NCI-H526 (cell line): Measurements from ENCODE around the gene RNF130.

ENCODE experiments used
- DNase-seq, 2 experiments: peaks; one replicate each; lab custom pipeline; 2025; lab: John Stamatoyannopoulos, UW

The RNF130 gene

DNA sequence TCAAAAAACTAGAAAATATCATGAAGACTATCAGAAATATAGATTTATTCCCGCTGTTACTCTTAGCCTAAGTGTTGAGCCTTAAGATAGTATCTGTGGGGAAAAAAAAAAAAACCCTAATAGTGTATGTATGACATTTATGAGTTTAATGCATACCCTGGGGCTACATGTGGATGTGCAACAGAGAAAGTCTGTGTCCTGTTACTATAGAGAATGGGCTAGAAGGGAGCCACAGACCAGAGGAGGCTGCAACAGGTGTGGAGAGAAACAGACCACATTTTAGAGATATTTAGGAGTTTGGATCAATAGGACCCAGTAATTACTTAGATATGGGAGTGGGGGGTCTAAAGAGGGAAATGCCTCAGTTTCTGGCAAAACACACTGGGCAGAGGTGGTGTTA lies 15.4 kb downstream of the RNF130 start:
- DNase-seq = no peak

DNA sequence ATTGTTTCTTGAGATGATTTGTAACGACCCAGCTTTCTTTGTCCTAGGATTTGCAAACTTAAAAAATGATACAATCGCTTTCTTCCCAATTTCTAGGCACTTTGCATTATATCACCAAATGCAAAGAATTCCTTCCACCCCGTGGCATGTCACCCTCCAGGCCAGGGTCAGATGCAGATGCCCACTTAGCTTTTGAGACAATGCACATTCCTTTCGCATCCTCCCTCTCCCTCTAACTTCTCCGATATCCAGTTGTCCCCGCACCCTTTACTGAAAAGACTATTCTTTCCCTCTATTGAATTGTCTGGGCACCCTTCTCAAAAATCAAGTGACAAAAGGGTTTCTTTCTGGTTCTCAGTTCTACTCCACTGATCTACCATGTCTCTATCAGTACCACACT lies 17.3 kb downstream of the RNF130 start:
- DNase-seq = no peak

- no peak for DNase-seq
Observed at GRCh38 chr5:180053061-180053602, 18.4 kb downstream of the RNF130 start.

GRCh38 chr5:180052211-180052818 lies 19.2 kb downstream of the RNF130 start:
- no peak for DNase-seq

DNA sequence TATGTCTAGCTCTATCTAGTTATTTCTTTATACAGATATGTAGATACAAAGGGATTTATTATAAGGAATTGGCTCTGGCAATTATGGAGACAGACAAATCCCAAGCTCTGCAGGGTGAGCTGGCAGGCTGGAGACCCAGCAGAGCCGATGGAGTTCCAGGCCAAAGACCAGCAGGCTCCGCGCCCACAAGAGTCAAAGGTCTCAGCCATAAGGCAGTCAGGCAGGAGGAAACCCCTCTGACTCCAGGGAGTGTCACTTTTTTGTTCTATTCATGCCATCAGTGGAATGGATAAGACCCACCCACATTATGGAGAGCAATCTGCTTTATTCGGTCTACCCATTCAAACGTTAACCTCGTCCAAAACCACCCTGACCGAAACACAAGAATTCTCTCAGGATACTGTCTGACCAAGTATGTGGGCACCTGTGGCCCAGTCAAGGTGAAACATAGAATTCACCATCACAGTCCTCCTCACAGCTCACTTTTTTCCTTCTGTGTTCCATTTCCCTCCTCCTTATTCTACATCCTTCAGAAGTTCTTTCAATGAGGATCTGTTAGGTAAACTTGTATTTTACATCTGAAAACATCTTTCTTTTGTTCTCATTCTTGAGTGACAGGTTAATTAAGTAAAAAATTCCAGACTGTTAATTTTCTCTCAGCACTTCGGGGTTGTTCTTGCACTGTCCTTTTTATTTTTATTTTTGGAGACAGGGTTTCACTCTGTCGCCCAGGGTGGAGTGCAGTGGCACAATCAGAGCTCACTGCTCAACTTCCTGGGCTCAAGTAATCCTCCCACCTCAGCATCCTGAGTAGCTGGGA lies 21.2 kb downstream of the RNF130 start:
- DNase-seq = no peak

DNA sequence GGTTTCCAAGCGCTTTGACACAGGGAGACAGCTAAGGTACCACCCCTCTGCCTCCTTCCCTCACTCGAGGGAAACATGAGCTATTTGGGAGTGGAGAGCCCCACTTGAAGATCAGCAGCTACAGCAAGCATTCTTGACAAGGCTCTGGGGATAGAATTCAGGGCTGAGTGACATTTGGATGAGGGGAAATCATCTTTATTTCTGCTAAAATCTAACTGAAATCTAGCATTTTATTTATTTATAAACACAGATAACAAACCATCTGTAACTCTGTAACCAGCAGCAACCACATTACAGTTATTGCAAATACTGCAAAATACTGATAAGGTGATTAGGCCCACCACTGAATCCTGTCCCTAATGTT lies 22.4 kb downstream of the RNF130 start:
- DNase-seq = no peak

- DNase-seq = no peak
Observed at GRCh38 chr5:180047667-180048066, 23.9 kb downstream of the RNF130 start.

GRCh38 chr5:180046656-180047055 lies 24.9 kb downstream of the RNF130 start:
- no peak for DNase-seq

DNA sequence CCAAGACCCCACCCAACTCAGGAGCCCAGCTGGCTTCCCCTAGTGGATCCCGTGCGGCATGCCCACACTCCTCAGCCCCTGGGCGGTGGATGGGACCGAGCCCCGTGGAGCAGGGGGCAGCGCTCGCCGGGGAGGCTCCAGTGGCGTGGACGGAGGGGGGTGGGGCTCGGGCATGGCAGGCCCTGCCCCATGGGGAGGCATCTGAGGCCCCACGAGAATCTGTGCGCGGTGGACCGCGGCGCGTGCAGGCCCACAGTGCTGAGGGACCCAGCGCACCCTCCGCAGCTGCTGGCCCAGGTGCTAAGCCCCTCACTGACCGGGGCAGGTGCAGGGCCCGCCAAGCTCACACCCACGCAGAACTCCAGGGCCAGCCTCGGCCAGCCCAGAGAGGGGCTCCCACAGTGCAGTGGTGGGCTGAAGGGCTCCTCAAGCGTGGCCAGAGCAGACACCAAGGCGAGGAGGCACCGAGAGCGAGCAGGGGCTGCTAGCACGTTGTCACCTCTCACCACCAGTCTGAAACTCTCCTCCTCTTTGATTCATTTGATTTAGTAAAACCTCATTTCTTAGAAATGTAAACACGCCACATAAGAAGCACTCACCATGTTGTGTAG lies 25.6 kb downstream of the RNF130 start:
- DNase-seq = no peak

DNA sequence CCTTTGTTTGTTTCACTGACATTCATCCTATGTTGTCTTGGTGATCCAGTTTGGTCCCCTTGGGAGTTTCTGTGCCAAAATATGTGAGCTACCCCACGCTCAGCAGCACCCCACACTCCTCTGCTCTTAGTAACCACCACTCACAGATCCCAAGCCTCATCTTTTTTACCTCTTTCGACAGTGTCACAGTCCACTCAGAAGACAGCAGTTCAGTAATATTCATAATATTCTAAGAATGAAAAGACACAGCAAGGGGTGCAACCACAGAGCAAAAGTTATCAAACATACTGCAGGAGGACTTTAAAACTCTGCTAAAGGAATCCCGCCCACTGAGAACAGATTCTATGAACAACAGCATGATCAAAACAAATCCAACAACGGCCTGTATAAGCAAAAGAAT lies 28.2 kb downstream of the RNF130 start:
- DNase-seq = no peak

DNA sequence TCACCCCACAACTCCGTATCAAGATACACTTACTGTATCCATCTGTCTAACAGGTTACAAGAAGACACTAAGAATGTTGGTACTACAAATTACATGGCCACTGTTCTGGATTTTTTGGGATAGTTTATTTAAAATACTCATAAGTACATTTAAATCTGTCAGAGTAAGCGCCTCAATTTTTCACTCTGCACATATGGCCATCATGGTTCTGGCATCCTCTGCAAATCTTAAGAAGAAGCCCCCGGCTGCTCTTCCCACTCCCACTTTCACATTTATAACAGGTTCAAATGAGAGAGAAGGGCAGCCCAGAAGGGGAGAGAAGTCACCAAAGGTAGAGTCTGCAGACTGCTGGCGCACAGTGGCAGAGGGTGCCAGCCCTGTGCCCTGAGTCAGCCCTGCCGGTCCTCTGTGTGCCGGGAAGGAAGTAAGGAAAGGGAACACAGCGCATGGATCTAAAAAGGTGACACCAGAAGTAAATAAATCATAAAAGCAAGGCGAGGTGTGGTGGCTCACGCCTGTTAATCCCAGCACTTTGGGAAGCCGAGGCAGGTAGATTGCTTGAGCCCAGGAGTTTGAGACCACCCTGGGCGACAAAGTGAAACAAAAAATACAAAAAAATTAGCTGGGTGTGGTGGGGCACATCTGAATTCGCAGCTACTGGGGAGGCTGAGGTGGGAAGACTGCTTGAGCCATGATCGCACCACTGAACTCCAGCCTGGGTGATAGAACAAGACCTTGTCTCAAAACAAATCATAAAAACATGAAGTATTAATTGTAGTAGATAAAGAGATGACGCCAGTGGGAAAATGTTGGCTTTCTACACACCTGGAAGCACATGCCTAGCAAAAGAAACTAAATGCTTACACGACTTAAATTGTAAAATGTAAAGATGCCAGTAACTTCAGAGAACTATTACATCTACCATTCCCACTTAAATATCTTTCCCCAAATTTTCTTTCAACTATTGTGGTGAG lies 30.0 kb downstream of the RNF130 start:
- DNase-seq = no peak

DNA sequence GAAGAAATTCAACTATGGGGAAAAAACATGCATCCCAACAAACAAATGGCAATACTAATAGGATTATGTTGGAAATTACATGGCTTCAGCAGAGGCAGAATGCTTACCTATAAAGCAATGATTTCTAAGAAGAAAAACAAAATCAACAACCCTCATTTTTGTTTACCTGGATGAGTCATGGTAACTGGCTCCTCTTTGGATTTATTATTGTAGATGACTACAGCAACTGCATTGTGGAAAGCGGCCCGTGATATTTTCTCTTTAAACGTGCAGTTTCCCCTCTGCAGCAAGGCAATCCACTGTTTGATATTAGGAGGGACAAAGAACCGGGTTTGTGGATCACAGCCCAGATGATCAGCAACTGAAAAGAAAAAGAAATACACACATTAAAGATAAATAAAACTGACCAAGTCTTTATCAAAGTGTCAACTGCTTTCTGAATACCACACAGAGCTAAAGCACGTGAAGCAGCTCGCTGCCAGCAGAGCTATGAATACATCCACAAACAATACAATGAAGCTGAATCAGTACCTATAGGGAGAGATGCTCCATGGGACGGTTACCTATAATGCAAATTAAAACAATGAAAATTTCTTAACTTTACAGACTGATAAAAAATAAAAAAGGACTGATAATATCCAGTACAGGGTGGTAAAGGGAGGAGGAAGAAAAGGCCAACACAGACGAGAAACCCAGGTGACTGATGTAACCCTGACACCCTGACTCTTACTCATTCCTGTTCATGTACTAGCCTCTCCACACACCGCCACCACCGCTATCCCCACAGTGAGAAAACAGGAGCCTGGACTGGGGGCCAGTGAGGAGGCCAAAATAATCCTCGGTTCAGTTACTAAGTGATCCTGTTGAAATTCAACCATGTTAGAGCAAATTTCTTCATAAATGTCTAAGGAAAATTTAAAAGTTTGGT lies 31.0 kb downstream of the RNF130 start:
- no peak for DNase-seq

- no peak for DNase-seq
Observed at GRCh38 chr5:180035206-180035931, 36.2 kb downstream of the RNF130 start.

DNA sequence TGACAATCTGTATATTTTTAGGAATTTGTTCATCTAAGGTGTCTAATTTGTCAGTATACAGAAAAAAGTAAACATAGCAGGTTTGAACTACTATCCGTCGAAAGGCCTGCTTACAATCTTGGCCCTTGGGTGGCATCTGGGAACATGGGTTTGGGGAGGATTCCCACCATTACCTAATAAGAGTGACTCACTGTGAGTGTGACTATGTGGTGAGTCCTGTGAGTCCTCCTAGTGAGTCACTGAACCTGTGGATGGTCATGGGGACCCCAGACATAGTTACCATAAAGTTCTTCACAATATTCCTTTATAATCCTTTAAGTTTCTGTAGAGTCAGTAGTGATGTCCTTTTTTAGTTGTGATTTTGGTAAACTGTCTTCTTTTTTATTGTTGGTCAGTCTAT lies 37.0 kb downstream of the RNF130 start:
- DNase-seq = no peak

- no peak for DNase-seq
Observed at GRCh38 chr5:180027459-180028089, 44.0 kb downstream of the RNF130 start.

- DNase-seq = no peak
Observed at GRCh38 chr5:180026734-180027458, 44.7 kb downstream of the RNF130 start.

GRCh38 chr5:180026320-180026719 lies 45.2 kb downstream of the RNF130 start:
- no peak for DNase-seq

- no peak for DNase-seq
Observed at GRCh38 chr5:180021900-180022299, 49.7 kb downstream of the RNF130 start.

DNA sequence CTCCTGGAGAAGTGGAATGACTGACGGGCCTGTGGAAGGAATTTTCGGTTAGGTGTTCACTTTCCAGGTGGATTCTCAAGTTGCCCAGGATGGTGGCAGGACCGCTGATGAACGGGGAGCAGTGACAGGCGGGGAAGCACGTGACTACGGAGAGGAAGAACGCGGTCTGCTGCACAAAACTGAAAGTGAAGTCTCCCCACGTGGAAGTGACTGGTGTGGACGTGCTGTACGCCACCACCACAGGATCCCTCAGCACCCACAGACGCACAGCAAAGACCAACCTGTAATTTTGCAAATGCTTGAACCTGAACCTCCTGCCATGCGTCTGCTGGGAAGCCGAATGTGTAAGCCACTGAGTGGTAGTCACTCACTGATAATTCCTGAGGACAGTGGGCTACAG lies 51.4 kb downstream of the RNF130 start:
- DNase-seq = no peak
